Activated CD4-positive, CD25-positive, alpha-beta regulatory T cell (primary cell): Measurements from ENCODE around the gene BBX.
"Not testable (repeated sequence)": the region's sequence is repeated elsewhere in the genome, so short reads cannot be mapped to it uniquely, and the experiment has no call there.

Experiments
- DNase-seq, 4 experiments: peaks; one replicate each; lab custom pipeline; 2025; lab: John Stamatoyannopoulos, UW

Gene BBX

DNA sequence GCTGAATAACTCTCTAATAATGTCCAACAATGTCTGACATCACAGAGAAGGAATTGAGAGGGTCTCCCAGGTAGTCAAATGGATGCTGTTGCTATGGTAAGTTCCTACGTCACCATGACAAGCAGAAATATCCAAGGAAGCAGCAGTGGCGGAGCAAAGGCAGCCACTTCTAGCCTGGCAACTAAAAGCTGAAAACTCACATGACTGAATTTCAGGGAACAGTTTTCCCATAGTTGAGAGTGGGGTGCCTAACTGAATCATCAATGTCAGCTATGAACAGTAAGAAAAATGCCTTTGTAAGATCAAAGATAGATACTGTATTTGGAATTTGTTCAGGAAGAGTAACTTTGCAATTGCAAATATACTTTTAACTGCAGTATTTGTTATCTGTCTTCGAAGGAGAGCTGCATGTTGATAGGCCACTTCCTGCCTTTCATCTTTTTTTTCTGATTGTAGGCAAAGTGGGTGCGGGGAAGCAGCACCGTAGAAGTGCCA lies 161.7 kb downstream of the BBX start:
- no peak for DNase-seq

DNA sequence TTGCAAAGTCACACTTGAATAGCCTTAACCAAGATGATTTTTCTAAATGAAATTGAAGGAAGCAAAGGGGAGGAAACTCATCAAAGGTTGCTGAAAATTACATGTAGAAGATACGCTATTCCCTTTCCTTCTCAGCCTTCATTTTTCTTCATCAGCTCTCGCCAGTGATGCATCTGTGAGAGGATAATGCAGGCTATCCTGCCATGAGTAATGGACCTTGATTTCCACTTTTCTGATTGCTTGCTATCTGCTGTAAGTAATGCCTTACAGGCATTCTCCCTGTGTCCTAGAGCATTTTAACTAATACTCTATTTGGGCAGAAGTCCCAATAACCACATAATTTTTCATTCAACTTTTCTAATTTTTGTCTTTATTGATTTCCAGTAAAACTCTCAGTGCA lies 162.6 kb downstream of the BBX start:
- DNase-seq = no peak

DNA sequence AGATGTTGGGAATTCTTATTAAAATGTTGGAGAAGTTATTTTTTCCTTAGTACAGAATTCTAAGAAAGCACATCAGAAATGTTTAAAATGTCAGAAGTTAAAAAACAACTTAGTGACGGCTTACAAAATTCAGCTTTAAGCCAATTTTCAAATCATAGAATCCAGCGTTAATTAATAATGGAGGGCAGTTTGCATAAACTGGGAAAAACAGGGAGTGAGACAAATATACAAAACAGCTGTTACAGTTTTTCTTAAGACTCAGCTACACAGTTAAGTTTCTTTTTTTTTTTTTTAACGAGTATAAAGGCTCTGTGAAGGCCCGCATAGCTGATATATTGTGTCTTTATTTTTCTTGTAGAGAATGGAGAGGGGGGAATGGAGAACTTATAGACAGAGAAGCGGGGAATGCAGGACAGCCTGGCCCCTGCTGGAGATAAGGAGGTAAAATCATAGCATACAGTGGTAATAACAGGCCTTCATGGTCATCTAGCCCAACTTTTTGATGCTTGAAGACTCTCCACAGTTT lies 164.4 kb downstream of the BBX start:
- no peak for DNase-seq

DNA sequence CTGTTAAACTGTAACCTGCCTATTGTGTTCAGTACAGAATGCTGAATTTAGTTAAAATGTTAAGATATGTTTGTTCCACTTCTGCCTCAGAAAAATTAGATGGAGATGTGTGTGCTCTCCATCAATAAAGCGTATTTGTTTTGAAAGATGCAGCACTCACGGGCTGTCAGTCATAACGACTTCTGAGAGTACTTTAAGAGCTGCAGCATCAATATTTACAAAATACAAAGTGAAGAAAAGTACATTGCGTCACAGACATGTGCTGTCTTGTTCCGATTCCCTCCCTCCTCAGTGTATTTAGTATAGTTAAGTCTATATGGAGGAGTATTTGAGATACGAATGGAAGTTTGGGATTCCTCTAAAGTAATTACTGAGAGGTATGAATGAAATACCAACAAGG lies 166.6 kb downstream of the BBX start:
- DNase-seq = no peak

DNA sequence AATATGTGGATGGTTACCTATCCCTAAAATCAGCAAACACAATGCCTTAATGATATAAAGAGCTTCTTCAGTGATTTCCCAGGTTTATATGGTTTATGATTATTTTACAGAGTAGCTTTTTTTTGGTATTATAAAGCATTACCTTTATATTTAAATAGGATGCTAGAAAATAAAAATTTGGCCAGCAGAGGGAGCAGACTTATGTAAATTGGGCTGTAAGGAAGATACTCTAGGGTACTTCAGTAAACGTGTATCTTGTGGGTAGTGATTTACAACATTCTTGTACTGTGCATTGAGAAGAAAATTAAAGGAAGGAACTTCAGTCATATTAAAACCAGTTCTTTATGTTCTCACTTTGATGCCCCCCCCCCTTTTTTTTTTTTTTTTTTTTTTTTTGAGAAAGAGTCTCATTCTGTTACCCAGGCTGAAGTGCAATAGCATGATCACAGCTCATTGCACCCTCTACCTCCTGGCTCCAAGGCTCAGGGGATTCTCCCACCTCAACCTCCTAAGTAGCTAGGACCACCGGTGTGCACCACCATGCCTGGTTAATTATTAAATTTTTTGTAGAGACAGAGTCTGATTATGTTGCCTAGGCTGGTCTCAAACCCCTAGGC lies 167.9 kb downstream of the BBX start:
- DNase-seq = no peak

DNA sequence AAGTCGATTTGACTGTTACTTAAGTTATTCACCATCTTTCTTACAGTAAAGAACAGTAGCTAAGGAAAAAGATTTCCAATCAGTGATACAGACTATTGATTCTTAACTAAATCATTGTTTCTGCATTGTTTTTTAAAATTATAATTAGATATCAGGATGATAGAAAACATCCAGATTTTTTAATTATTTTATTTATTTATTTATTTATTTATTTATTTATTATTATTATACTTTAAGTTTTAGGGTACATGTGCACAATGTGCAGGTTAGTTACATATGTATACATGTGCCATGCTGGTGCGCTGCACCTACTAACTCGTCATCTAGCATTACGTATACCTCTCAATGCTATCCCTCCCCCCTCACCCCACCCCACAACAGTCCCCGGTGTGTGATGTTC lies 169.2 kb downstream of the BBX start:
- DNase-seq = not testable (repeated sequence)

DNA sequence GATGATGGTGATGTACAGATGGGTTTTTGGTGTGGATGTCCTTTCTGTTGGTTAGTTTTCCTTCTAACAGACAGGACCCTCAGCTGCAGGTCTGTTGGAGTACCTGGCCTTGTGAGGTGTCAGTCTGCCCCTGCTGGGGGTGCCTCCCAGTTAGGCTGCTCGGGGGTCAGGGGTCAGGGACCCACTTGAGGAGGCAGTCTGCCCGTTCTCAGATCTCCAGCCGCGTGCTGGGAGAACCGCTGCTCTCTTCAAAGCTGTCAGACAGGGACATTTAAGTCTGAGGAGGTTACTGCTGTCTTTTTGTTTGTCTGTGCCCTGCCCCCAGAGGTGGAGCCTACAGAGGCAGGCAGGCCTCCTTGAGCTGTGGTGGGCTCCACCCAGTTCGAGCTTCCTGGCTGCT lies 174.6 kb downstream of the BBX start:
- not testable (repeated sequence) for DNase-seq

DNA sequence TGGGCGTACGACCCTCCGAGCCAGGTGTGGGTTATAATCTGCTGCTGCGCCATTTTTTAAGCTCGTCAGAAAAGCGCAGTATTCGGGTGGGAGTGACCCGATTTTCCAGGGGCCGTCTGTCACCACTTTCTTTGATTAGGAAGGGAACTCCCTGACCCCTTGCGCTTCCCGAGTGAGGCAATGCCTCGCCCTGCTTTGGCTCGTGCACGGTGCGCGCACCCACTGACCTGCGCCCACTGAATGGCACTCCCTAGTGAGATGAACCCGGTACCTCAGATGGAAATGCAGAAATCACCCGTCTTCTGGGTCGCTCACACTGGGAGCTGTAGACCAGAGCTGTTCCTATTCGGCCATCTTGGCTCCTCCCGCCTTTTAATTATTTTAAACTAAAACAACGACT lies 175.1 kb downstream of the BBX start:
- not testable (repeated sequence) for DNase-seq

DNA sequence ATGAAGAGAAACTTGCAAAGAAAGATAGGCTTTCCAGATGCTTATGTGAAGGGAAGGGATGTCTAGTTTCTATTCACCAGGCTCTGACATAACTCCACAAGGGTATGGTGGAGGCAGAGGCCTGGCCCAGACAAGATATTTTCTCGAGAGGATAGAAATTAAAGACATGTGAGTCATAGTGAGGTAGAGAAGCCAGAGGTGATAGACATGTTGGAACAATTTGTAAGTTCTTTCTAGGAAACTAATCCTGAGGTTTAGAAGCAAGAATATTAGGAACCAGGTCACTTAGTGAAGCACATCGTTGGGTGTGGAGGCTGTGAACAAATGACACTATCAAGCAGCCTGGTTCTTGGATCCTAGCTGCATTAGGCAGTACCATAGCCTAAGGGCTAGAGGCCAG lies 176.9 kb downstream of the BBX start:
- DNase-seq = no peak

DNA sequence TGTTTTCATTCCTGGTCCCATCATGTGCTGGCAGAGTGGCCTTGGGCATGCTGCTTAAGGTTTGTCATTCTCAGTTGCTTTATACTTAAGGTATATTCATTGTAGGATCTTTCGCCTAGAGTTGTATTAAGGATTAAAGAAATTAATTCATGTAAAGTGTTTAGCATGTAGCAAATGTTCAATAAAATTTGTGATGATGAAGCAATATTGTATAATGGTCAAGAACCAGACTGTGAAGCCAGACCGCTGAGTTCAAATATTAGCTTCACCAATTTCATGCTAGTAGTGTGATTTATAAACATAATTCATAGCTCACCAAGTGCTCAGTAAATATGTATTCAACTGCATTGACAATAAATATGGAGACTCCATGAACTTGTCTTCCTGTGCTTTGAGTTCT lies 178.5 kb downstream of the BBX start:
- no peak for DNase-seq

DNA sequence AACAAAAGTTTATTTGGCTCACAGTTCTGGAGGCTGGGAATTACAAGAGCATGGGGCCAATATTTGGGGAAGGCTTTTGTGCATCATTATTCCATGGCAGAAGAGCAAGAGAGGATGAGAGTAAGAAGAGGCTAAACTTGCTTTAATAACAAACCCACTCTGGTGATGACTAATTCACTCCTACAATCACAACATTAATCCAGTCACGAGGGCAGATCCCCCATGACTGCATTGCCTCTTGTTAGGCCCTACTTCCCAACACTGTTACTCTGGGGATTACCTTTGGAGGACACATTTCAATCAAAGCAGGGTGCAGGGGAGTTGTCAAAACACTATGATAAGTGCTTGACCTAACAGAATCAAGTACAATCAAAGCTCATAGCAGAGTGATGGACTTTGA lies 181.7 kb downstream of the BBX start:
- DNase-seq = no peak

DNA sequence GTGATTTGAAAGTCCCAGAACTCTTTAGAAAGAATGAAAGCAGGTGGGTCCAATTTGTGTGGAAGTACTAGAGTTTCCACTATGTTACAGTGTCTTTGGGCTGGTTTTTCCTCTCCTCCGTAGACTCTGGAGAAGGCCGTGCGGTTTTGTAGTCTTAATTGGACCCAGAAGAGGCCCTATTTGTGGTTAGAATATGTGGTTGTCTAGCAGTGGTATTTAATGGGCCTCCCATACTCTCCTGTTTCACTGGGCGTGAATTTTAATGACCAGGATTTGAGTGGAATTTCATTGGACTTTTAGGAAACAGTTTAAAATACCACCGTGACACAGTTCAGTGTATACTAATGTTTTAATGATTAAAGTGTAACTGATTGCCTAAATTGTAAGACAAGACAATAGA lies 182.3 kb downstream of the BBX start:
- DNase-seq = no peak

DNA sequence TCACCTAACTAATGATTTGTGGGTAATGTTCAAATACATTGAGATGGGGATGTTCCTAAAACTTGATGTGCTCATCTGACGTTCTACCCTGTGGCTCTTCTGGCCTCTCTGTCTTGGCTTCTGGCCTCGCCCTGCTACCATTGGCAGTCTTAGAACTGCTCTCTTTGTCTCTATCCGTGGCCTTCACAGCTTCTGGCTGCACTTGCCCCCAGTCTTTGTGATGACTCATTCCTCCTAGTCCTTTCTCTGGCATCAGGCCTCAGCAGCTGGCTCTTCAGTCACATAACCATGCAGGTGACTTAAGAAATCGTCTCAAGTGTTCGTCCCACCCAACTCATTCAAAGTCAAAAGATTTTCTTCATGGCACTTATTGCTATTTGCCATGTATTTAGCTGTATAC lies 188.1 kb downstream of the BBX start:
- DNase-seq = no peak

DNA sequence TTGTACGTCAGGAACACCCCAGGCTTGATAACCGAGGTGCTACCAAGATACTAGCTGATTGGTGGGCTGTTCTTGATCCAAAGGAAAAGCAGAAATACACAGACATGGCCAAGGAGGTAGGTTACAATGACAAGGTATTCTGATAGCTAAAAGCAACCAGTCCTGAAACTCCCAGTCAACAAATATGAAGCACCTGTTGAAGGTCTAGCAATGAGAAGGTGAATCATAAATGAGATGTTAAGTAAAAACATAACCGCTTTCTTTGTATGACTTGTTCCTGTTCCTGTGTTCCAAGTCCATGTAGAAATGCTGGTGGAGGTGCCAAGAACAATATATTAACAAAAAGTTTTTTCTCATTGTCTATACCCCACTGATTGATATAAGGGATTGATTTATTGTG lies 194.0 kb downstream of the BBX start:
- no peak for DNase-seq

DNA sequence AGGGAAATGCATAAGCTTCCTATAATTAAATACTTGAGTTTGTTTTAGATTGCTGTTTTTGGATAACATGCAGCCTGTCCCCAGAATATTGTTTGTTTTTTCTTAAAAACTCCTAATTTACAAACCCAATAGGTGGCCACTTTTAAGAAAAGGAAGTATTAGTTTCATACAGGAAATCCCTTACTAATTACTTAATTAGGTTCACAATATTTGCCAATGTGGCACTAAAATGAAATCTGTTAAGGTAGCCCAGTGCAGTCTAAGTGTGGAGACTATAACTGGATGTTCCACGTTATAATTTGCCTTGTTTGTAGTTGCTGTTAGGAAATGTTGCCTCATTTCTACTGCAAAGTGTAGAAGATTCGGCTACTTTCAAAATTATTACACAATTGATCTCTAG lies 195.8 kb downstream of the BBX start:
- no peak for DNase-seq

DNA sequence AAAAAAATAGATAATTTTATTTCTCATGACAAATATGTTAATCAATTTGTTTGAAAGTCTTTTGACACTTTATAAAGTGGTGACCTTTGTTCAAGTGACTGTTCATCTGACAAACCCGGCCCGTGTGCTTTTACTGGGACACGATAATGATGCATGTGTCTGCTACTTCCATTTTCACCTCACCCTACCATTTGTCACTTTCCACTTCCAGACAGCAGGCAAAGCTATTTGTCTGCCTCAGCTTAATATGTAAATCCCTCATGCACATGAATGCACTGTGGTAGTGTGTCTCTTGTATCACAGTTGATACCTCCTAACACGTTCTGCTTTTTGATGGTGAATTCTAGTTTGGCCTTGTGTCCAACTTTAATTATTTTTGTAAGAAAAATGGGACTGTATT lies 204.3 kb downstream of the BBX start:
- no peak for DNase-seq

DNA sequence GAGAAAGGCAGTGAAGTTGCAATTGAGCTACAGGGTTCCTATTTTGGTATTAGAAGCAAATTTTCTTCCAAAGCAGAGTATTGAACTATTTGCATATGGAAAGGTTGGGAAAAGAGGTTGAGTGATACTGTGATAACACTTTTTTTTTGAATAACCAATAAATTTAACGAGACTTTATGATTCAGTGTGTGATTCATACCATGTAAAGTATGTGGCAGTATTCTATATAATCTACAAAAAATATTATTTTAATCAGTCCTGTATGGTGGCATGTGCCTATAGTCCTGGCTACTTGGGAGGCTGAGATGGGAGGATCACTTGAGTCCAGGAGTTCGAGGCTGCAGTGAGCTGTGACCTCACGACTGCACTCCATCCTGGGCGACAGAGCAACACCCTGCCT lies 206.9 kb downstream of the BBX start:
- DNase-seq = no peak

DNA sequence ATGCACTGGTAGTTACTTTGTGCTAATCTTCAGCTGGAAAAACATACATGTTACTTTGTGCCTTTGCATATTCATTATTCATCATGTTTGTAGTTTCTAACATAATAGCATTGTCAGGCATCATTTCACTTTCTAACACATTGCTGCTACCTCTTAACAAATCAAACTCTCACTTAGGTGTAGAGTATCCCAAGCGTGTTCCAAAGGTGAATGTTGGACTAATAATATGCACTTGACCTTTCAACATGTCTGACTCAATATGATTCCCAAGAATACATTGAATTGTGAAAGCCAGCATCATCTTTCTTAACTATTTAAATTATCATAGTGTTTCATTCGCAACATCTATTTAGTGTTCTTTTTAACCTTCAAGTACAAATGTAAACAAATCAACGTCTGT lies 211.6 kb downstream of the BBX start:
- no peak for DNase-seq

DNA sequence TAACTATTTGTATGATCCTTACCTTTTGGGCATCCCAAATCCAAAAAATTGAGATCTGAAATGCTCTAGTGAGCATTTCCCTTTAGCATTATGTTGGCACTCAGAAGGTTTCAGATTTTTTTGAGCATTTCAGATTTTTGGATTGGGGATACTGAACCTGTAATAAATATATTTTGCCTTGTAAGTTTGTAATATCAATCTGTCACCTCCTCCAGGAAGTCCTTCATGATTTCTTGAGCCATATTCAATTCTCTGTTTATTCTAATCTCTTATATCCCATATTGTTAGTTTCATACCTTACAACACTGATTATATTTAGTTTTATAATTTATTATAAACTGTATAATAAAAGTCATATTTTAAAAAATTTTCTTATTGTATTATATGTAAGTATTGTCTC lies 215.2 kb downstream of the BBX start:
- no peak for DNase-seq

DNA sequence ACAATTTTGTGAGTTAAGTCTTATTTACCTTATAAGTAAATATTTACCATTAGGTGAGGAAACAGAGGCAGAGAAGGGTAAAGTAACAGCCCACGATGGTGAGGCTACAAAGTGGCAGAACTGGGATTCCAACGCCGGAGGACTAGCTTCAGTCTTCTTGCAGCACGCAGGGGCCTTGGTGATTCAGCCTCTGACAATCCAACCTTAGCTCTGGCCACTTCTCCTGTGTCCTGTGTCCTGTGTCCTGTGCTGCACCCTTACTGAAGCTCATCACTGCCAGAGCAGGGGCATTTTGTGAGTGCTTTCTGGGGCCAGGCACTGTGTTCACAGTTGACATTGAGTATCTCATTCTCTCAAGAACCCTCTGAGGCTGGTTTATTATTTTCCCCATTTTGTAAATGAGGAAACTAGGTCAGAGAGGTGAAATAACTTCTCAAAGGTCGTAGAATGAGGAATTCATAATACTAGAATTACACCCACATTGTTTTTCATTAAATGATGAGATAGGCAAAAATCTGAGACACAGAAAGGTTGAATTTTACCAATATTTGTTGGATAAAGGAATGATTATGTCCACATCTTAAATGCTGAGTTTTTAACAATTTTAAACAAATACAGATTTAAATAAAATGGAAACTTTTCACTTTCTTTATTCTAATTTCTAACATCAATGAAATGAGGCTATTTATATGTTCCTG lies 215.9 kb downstream of the BBX start:
- no peak for DNase-seq

DNA sequence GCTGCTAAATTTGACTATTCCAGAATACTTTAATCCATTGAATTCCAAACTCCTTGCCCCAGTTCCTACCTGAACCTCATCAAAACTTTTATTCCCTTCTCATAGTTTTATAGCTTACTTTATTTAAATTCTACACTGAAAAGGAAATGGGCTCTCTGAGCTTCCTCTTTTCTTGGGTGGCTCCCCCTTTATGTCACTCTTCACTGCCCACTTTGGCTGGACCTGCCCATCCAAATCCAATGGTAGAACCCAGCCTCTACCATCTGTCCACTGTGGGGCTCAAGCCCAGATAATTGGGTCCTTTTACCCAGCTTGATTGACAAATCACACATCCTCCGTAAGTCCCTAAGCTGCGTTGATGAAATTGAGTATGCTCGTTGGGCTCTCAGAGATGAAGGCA lies 216.5 kb downstream of the BBX start:
- DNase-seq = no peak

DNA sequence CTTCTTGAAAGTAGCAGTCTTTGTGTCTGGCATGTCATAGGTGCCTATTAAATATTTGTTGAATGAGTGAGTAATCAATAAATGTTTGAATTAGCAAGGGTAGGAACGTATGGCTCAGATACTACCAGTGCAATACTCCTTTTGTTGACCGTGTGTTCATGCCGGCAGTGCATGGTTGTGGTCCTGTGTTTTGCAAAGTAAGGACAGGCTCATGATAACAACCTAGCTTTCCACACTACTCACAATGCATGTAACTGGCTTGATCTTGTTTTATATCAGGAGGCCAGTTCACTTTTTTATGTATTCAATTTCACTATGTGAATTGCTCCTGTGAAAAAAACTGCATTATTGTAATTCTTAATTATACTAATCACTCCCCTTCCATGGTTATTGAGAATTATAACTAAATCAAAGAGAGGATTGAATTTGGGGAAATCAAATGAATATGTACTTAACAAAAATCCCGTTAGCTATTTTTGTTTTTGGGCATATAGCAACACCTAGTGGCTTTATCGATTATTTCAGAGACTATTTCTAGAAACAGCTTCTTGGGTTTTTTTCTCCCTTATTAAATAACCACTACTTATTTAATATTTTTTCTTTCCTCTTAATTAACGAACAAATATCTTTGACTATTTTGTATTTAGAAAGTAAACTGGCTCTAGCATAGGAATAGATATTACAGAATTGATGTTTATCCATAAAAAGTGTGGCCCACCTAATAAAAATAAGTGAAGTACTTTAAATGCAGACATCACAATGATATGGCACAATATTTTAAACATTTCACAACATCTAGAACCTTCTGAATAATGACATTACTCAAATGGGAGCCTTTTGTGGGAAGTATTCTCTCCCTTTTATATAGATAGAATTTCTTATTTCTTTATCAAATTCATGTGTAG lies 218.5 kb downstream of the BBX start:
- no peak for DNase-seq

DNA sequence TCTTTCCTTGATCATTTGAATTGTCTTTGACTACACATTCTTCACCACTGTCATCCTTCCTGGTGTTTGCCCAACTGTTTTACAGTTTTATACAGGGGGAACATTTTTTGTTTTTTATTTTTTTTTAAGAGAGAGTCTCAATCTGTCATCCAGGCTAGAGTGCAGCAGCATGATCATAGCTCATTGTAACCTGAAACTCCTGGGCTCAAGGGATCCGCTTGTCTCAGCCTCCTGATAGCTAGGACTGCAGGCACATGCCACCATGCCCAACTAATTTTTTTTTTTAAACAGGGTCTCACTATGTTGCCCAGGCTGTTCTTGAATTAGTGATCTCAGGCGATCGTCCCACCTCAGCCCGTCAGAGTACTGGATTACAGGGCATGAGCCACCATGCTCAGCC lies 222.6 kb downstream of the BBX start:
- DNase-seq = no peak
